NT2/D1 (cell line): ENCODE measurements around the gene NSRP1.

Source experiments
- SUZ12 ChIP-seq: IDR thresholded peaks from 2 replicates; pipeline ENCODE4 v1.6.1; 2011; ENCODE audit not compliant: insufficient read length, insufficient read depth; ENCODE audit errors: extremely low read depth
- YY1 ChIP-seq: IDR thresholded peaks from 2 replicates; pipeline ENCODE4 v1.6.1; 2011; ENCODE audit not compliant: insufficient read length, insufficient read depth
- ZNF274 ChIP-seq: IDR thresholded peaks from 2 replicates; pipeline ENCODE4 v1.6.1; 2011; ENCODE audit warnings: mild to moderate bottlenecking, low read depth, low read length

DNA sequence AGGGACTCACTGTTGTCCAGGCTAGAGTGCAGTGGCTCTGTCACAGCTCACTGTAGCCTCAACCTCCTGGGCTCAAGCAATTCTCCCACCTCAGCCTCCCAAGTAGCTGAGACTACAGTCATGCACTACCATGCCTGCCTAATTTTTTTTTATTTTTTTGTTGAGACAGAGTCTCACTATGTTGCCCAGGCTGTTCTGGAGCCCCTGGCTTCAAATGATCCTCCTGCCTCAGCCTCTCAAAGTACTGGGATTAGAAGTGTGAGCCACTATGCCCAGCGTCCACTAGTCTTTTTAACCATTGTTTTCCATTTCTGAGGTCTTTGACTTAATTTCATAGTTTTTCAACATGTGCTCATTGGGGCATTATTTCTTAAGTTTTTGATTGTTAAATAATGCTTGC is 13.5 kb downstream of the NSRP1 start:
- TF ChIP-seq ZNF274, result no peak
- TF ChIP-seq SUZ12, result no peak
- TF ChIP-seq YY1, result no peak
